ENCODE data around the gene POLR2J. TPM values are rescaled to one million over a fixed set of nuclear protein-coding genes. Genes with fewer than 3 reads are reported as not detected.
"Not testable (repeated sequence)": the region's sequence is repeated elsewhere in the genome, so short reads cannot be mapped to it uniquely, and the experiment has no call there.

Gene POLR2J
- 12.5 TPM for total RNA-seq
- polyA plus RNA-seq: 71.3 TPM

DNA sequence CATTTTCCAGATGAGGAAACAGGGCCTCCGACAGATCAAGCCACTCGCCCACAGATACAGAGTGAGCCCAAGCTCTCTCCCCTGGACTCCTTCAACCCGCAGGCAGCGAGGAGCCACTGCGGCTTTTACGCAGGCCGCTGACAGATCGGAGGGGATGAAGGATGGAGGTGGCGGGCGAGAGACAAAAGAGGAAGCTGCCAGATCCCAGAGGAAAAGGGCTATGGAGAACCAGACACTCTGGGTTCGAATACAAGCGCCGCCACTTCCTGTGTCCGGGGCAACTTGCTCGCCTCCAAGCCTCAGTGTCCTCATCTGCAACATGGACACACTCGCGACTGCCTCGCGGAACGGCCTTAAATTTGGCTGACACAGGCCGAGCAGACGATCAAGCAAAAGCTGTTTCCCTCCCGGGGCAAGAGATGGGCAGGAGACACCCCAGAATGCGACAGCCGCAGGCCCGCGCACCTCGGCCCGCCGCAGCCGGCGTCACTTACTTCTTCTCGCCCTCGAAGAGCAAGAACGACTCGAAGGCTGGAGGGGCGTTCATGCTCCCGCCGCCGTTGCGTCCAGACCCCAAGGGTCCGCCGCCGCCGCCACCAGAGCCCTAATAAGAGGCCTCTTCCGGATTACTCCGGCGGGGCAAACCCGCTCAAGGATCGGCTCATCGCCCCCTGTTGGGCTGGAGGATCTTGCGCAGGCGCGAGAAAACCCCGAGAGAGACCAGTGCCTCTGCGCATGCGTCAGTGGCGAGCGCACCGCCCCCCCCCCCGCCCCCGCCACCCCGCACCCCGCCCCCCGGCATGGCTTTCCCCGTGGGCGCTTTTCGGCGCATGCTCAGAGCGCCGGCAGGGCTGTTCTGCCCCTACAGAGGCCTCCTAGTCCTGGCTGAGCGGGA is at the start of gene POLR2J:
Gene POLR2J, minus strand, starts transcription at position 609 of the 895 bp plus-strand sequence. Its CDS starts 62 bp downstream, at position 547.
- WGBS: 0% methylated on average over 57 of the region's 72 CpGs
- not testable (repeated sequence) for H3K4me3 ChIP-seq (ENCODE audit: low read depth, low read length); H3K27ac ChIP-seq (ENCODE audit: low read depth); H3K4me1 ChIP-seq (ENCODE audit: insufficient read depth); H3K36me3 ChIP-seq (ENCODE audit: insufficient read depth)
- peak; percentile 72 for DNase-seq (ENCODE audit: extremely low spot score)

GRCh38 chr7:102527822-102528793 is 49.4 kb upstream of the POLR2J start:
- WGBS: 98% methylated on average over 3 of the region's 13 CpGs
- H3K4me3 ChIP-seq (ENCODE audit: low read depth, low read length); H3K4me1 ChIP-seq (ENCODE audit: insufficient read depth); H3K36me3 ChIP-seq (ENCODE audit: insufficient read depth); DNase-seq (ENCODE audit: extremely low spot score); H3K27ac ChIP-seq (ENCODE audit: low read depth): not testable (repeated sequence)

GRCh38 chr7:102527182-102527581 is 48.5 kb upstream of the POLR2J start:
- WGBS: 76% methylated on average over 1 of the region's 8 CpGs
- H3K4me3 ChIP-seq (ENCODE audit: low read depth, low read length); H3K4me1 ChIP-seq (ENCODE audit: insufficient read depth); H3K36me3 ChIP-seq (ENCODE audit: insufficient read depth); DNase-seq (ENCODE audit: extremely low spot score); H3K27ac ChIP-seq (ENCODE audit: low read depth): not testable (repeated sequence)

DNA sequence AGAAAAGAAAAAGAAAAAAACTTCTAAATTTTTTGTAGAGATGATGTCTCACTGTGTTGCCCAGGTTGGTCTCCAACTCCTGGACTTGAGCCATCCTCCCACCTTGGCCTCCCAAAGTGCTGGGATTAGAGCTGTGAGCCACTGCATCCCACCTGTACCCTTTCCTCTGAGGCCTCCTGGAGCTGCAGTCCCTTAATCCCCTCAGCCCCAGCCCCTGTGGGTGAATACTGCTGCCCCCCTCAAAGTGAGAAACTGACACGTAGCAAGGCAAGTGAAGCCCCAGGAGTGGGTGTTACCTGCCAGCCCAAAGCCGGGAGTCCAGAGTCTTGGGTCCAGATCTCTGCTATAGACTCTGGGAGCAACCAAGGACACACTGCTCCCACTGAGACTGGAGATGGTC is 46.1 kb upstream of the POLR2J start:
- not testable (repeated sequence) for H3K36me3 ChIP-seq (ENCODE audit: insufficient read depth); H3K27ac ChIP-seq (ENCODE audit: low read depth); H3K4me3 ChIP-seq (ENCODE audit: low read depth, low read length); H3K4me1 ChIP-seq (ENCODE audit: insufficient read depth); DNase-seq (ENCODE audit: extremely low spot score)
- 71% methylated on average over 1 of the region's 2 CpGs for WGBS

DNA sequence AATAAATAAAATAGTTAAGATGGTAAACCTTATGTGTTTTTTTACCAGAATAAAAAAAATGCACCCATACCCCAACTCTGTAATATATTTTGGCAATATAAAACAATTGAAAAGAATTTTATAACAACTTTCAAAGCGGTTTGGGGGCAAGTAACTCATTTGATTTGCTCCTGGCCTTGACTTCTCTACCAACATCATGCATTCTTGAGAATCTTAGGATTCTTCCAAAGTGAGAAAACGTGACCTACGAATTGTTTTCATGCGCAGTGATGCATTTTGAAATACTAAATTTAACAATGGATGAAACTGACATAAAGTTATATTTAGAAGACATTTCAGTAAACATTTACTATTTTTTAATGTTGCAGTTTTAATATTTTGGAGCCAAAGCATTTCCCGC is 42.1 kb upstream of the POLR2J start:
- DNase-seq (ENCODE audit: extremely low spot score); H3K4me3 ChIP-seq (ENCODE audit: low read depth, low read length); H3K27ac ChIP-seq (ENCODE audit: low read depth); H3K4me1 ChIP-seq (ENCODE audit: insufficient read depth); H3K36me3 ChIP-seq (ENCODE audit: insufficient read depth): not testable (repeated sequence)
- WGBS: 87% methylated on average over 4 of the region's 5 CpGs

DNA sequence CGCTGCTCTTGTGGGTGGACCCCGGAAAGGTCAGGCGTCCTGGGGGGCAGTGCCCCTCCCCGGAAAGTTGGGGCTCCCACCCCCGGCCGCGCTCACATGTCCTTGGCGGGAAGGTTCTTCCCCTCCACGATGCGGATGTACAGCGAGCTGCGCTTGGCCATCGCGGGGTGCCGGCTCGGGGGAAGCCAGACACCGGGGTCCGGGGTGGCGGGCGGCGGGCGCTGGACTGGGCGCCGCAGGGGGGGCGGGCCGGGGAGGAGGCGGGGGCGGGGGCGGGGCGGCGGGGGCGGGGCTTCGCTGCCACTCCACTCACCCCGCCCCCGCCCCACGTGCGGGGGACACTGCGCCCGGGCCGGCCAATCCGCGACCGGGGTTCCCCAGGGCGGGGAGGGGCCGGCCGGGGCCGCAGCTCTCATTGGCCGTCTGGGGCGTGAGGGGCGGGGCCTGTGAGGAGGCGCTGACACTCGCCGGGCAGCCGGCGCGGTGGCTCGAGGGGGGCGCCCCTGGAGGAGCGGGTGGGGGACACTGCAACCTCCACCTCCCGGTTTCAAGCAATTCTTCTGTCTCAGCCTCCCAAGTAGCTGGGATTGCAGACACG is 38.9 kb upstream of the POLR2J start, which contains the start of gene RASA4B:
Gene RASA4B, minus strand, starts transcription at position 228 of the 598 bp plus-strand sequence. Its CDS starts 67 bp downstream, at position 161.
- H3K27ac ChIP-seq (ENCODE audit: low read depth); DNase-seq (ENCODE audit: extremely low spot score); H3K36me3 ChIP-seq (ENCODE audit: insufficient read depth); H3K4me3 ChIP-seq (ENCODE audit: low read depth, low read length); H3K4me1 ChIP-seq (ENCODE audit: insufficient read depth): not testable (repeated sequence)
- under 1% methylated on average over 19 of the region's 61 CpGs for WGBS

DNA sequence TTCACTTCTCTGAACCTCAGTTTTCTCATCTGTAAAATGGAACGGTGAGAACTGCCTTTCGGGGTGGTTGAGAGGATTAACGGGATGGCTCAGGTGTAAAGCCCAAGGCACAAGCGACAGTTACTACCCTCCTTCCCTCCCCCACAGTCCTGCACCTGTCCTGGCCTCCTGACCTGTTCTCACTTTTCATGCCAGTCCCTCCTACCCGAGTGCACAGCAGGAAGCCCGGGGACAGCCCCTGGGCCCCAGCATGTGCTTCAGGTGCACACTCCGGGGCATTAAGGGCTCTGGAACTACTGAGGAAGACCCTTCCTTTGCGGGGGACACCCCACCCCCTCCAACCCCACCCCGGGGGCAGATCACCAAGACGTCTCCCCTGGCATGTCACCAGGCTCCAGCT is 38.2 kb upstream of the POLR2J start:
- WGBS: no CpG with 5 or more reads among the region's 10 CpGs

GRCh38 chr7:102515889-102516288 is 37.2 kb upstream of the POLR2J start:
- not testable (repeated sequence) for H3K4me3 ChIP-seq (ENCODE audit: low read depth, low read length); H3K36me3 ChIP-seq (ENCODE audit: insufficient read depth); H3K4me1 ChIP-seq (ENCODE audit: insufficient read depth); H3K27ac ChIP-seq (ENCODE audit: low read depth); DNase-seq (ENCODE audit: extremely low spot score)
- WGBS: no CpG with 5 or more reads among the region's 3 CpGs

More for the DNA sequence above, 38.2 kb upstream of the POLR2J start:
- H3K27ac ChIP-seq (ENCODE audit: low read depth); H3K36me3 ChIP-seq (ENCODE audit: insufficient read depth); DNase-seq (ENCODE audit: extremely low spot score); H3K4me1 ChIP-seq (ENCODE audit: insufficient read depth); H3K4me3 ChIP-seq (ENCODE audit: low read depth, low read length): not testable (repeated sequence)

DNA sequence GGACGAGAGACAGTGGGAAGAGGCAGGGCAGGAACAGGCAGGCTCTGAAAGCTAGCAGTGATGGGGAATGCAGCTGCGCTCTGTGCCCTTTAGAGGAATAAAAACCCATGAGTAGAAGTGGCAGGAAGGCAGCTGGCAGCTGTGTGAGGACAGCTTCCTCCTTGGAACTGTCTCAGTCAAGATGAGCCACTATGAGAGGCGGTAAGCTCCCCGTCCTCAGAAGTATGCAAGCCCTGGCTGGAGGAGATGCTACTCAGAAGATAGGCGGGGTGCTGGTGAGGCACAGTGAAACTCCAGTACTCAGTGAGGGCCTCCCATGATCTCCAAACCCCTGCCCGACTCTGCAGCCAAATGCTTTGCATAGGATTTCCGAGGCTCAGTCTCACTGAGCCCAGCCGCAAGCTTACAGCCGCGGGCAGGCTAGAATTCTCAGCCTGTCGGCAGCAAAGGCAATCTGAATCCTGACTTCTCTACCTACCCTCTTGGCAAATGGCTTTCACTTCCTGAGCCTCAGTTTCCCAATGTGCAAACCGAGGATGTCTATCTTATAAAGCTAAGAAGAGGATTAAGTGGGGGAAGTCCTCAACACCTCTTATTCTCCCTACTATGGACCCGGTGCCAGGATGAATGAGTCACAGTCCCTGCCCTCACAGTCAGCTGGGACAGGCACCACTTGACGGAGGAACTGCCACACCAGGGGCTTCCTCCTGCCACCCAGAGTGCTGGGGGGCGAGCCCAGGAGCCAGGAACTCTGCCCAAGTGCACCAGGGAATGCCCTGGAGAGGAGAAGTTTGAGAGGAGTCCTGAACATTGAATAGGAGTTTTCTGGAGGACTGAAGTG is 36.4 kb upstream of the POLR2J start:
- WGBS: 66% methylated on average over 2 of the region's 15 CpGs
- H3K4me3 ChIP-seq (ENCODE audit: low read depth, low read length); DNase-seq (ENCODE audit: extremely low spot score); H3K4me1 ChIP-seq (ENCODE audit: insufficient read depth); H3K36me3 ChIP-seq (ENCODE audit: insufficient read depth); H3K27ac ChIP-seq (ENCODE audit: low read depth): not testable (repeated sequence)

DNA sequence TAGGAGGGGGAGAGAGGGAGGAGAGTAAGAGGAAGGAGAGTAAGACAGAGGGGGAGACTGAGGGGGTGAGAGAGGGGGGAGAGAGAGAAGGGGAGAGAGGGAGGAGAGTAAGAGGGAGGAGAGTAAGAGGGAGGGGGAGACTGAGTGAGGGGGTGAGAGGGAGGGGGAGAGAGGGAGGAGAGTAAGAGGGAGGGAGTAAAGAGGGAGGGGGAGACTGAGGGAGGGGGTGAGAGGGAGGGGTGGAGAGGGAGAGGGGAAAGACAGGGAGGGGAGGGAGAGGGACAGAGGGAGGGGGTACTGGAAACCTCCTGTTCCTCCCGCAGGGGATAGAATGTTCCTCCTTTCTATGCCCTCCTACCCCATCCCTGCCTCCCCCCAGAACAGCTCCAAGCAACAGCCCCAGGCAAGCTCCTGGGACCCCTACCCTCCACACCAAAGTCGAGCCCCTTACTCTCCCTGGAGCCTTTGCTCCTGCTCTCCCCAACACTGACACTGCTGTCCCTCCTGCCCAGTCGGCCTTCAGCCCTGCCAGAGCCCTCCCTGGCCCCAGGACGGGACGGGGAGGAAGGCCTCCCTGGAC is 34.0 kb upstream of the POLR2J start:
- 13% methylated on average over 5 of the region's 5 CpGs for WGBS
- peak overlapping the region; percentile 22 for H3K4me3 ChIP-seq (ENCODE audit: low read depth, low read length)
- not testable (repeated sequence) for H3K36me3 ChIP-seq (ENCODE audit: insufficient read depth); H3K4me1 ChIP-seq (ENCODE audit: insufficient read depth); H3K27ac ChIP-seq (ENCODE audit: low read depth)
- DNase-seq (ENCODE audit: extremely low spot score): peak; percentile 91

DNA sequence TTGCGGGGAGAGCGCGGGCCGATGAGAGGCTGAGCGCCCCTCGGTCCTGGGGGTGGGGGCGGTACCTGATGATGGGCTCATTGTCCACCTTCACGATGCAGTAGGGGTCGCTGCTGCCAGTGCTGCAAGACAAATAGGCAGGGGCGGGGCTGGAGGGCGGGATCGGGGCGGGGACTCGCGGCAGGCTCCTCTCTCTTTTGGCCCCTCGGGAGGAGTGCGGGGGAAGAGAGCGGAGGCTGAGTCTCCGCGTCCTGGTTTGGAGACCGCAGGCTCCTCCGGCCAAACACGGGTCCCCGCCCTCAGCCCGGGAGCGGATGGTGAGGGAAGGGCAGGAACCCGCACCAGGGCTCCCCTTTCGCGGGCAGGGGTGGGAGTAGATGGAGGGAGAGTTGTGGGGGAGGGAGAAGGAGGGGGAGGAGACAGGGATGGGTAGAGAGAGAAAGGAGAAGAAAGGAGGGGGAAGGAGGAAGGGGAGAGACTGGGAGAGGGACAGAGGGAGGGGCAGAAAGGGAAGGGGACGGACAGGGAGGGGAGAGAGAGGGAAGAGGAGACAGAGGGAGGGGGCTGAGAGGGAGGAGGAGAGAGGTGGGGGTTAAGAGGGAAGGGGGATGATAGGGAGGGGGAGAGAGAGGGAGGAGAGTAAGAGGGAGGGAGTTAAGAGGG is 33.3 kb upstream of the POLR2J start:
- H3K27ac ChIP-seq (ENCODE audit: low read depth); H3K4me3 ChIP-seq (ENCODE audit: low read depth, low read length); H3K4me1 ChIP-seq (ENCODE audit: insufficient read depth); DNase-seq (ENCODE audit: extremely low spot score); H3K36me3 ChIP-seq (ENCODE audit: insufficient read depth): not testable (repeated sequence)
- no CpG with 5 or more reads among the region's 30 CpGs for WGBS

DNA sequence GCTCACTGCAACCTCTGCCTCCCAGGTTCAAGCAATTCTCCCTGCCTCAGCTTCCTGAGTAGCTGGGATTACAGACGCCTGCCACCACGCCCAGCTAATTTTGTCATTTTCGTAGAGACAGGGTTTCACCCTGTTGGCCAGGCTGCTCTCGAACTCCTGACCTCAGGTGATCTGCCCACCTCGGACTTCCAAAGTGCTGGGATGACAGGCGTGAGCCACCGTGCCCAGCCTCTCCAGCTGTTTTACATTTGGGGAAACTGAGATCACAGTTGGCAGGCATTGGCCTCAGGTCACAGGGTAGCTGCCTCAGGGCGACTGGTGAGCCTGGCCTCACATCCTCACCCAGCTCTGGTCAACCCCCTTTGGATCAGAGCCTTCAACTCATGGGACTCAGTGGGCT is 31.9 kb upstream of the POLR2J start:
- not testable (repeated sequence) for H3K4me1 ChIP-seq (ENCODE audit: insufficient read depth); H3K4me3 ChIP-seq (ENCODE audit: low read depth, low read length); H3K27ac ChIP-seq (ENCODE audit: low read depth); DNase-seq (ENCODE audit: extremely low spot score); H3K36me3 ChIP-seq (ENCODE audit: insufficient read depth)
- 74% methylated on average over 4 of the region's 8 CpGs for WGBS
